Endothelial cell (in vitro differentiated cells): ENCODE results near the gene CNGA4. TPM values are rescaled to one million over a fixed set of nuclear protein-coding genes. Genes with fewer than 3 reads are reported as not detected.

Source experiments
- DNase-seq: peaks from one replicate; pipeline ENCODE4 v3.0.0; 2021; ENCODE audit warnings: low spot score
- H3K27ac Mint-ChIP-seq: one replicate; pipeline ENCODE4 v1.8.0; 2021; ENCODE audit warnings: mixed read lengths, inconsistent platforms; ENCODE audit not compliant: unreplicated experiment
- H3K27me3 Mint-ChIP-seq: one replicate; pipeline ENCODE4 v1.8.0; 2021; ENCODE audit warnings: mild to moderate bottlenecking, moderate library complexity, mixed read lengths, inconsistent platforms; ENCODE audit not compliant: unreplicated experiment
- H3K36me3 Mint-ChIP-seq: one replicate; pipeline ENCODE4 v1.8.0; 2021; ENCODE audit warnings: mild to moderate bottlenecking, low read depth, mixed read lengths, inconsistent platforms; ENCODE audit not compliant: unreplicated experiment
- H3K4me1 Mint-ChIP-seq: one replicate; pipeline ENCODE4 v1.8.0; 2021; ENCODE audit warnings: mild to moderate bottlenecking, mixed read lengths, inconsistent platforms; ENCODE audit not compliant: unreplicated experiment
- H3K4me3 Mint-ChIP-seq: one replicate; pipeline ENCODE4 v1.8.0; 2021; ENCODE audit warnings: mild to moderate bottlenecking, mixed read lengths, inconsistent platforms; ENCODE audit not compliant: unreplicated experiment
- H3K9me3 Mint-ChIP-seq: one replicate; pipeline ENCODE4 v1.8.0; 2021; ENCODE audit warnings: mixed read lengths, inconsistent platforms; ENCODE audit not compliant: unreplicated experiment
- total RNA-seq: library from RNA; stranded (reverse); fragmentation: NEBNext Ultra II Directional; extraction: Animal tissue kit (Norgen Biotek cat#: 25700); gene quantifications from one replicate; pipeline ENCODE4 v1.2.1, GENCODE V29; 2021; ENCODE audit not compliant: unreplicated experiment
- TF ChIP-seq, protein P1 (sequence below): fragments of 200-600 bp; sonication (generic); IDR thresholded peaks from one replicate; pipeline ENCODE4 v1.5.0; 2021; ENCODE audit warnings: antibody characterized with exemption; ENCODE audit not compliant: unreplicated experiment

The CNGA4 gene
- total RNA-seq, 1 donor from 2014 or later = not detected

DNA sequence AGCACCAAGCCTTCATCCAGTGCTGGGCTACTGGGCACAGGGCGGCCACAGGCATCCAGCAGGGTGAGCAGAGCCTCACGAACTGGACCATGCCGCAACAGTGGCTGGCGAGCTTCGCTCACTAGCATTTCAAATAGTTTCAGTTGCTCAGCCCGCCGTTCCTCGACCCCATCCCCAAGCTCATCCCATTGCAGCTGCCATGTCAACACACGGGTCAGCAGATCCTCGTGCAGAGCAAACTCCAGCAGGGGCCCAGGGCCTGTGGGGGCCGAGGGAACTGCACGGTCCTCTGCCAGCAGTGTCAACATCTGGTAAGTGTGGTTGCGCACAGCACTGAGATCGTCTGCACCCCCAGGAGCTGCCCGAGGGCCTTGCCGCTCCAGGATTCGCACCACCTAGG, 15.0 kb upstream of the CNGA4 start:
- Mint-ChIP-seq H3K9me3 (no peaks in the 10 kb centered on the region), H3K27ac (no peak overlapping the region)
- TF ChIP-seq, protein P1, sequence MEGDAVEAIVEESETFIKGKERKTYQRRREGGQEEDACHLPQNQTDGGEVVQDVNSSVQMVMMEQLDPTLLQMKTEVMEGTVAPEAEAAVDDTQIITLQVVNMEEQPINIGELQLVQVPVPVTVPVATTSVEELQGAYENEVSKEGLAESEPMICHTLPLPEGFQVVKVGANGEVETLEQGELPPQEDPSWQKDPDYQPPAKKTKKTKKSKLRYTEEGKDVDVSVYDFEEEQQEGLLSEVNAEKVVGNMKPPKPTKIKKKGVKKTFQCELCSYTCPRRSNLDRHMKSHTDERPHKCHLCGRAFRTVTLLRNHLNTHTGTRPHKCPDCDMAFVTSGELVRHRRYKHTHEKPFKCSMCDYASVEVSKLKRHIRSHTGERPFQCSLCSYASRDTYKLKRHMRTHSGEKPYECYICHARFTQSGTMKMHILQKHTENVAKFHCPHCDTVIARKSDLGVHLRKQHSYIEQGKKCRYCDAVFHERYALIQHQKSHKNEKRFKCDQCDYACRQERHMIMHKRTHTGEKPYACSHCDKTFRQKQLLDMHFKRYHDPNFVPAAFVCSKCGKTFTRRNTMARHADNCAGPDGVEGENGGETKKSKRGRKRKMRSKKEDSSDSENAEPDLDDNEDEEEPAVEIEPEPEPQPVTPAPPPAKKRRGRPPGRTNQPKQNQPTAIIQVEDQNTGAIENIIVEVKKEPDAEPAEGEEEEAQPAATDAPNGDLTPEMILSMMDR = no peak

GRCh38 chr11:6224421-6224820, 14.5 kb upstream of the CNGA4 start:
- peaks cover 35% of the 10 kb centered on the region for H3K4me1 Mint-ChIP-seq
- no peak for DNase-seq
- H3K27me3 Mint-ChIP-seq = no peaks in the 10 kb centered on the region
- H3K27ac Mint-ChIP-seq = no peak overlapping the region
- peaks cover 15% of the 10 kb centered on the region for H3K36me3 Mint-ChIP-seq
- no peak overlapping the region for H3K4me3 Mint-ChIP-seq
- TF ChIP-seq, protein P1 = no peak
- no peaks in the 10 kb centered on the region for H3K9me3 Mint-ChIP-seq

More for the DNA sequence above, 15.0 kb upstream of the CNGA4 start:
- no peak for DNase-seq
- Mint-ChIP-seq H3K27me3 (no peaks in the 10 kb centered on the region), H3K36me3 (peaks cover 19% of the 10 kb centered on the region), H3K4me1 (peaks cover 40% of the 10 kb centered on the region), H3K4me3 (no peak overlapping the region)

DNA sequence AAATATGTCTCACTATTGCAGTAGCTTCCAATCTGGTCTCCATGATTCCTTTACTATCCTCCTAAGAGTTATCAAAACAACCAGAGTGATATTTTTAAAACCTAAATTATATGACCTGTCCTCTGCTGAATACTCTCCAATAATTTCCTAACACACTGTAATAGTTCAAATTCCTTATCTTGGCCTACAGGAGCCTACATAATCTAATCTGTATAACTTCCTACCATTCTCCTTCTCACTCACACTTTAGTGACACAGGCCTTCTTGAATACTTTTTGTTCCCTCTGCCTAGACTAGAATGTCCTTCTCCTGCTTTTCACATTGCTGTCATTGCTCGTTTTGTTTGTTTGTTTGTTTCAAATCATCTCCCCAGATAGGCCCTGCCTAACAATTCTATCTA, 13.9 kb upstream of the CNGA4 start:
- no peak for DNase-seq
- no peaks in the 10 kb centered on the region for H3K9me3 Mint-ChIP-seq
- H3K36me3 Mint-ChIP-seq = peaks cover 11% of the 10 kb centered on the region
- no peak overlapping the region for H3K27ac Mint-ChIP-seq
- TF ChIP-seq, protein P1 = no peak
- no peak overlapping the region for H3K4me3 Mint-ChIP-seq
- peaks cover 33% of the 10 kb centered on the region for H3K4me1 Mint-ChIP-seq
- H3K27me3 Mint-ChIP-seq = no peaks in the 10 kb centered on the region

DNA sequence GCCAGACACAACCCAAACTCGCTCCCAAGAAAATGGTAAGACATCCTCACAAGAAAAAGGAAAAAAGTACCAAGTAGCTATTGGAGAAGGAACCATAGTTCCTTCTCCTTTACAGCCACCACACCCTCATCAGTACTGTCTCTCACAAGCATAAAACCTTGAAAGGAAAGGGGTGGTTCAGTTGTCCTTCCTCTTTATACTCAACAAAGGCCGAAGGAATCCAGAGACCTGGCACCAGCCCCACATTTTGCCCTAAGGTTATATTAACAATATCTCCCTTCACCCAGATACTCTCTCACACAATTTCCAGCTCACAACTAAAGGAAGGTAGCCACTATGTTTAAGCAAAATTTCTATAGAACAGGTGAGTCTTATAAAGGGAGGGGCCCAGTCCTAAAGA, 13.0 kb upstream of the CNGA4 start:
- Mint-ChIP-seq H3K27me3 (no peaks in the 10 kb centered on the region), H3K4me3 (no peak overlapping the region), H3K27ac (peak overlapping the region; percentile 25), H3K4me1 (peaks cover 28% of the 10 kb centered on the region), H3K9me3 (no peaks in the 10 kb centered on the region), H3K36me3 (peaks cover 11% of the 10 kb centered on the region)
- no peak for DNase-seq
- TF ChIP-seq, protein P1 = no peak

DNA sequence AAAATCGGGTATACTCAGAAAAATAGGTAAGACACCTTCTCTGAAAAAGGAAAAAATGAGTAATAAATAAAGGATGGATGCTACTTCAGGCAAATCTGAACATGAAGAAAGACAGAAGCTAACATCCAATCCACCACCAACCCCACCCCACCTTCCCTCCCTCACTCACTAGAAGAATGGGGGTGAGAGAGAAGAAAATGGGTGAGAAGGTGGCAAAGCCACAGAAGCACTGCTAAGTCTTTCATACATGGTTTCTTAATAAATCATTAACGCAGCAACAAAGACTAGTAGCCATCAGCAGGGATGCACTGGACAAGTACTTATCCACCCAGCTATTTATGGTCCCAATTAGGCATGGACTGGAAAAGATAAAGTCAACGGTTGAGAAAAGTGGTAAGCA, 10.4 kb upstream of the CNGA4 start:
- Mint-ChIP-seq H3K27ac (no peak overlapping the region), H3K9me3 (no peaks in the 10 kb centered on the region), H3K36me3 (no peaks in the 10 kb centered on the region), H3K27me3 (no peaks in the 10 kb centered on the region), H3K4me3 (no peak overlapping the region), H3K4me1 (peaks cover 30% of the 10 kb centered on the region)
- no peak for DNase-seq
- TF ChIP-seq, protein P1 = no peak
